H1 (cell line): Measurements from ENCODE around the gene OR13C5. TPM values are rescaled to one million over a fixed set of nuclear protein-coding genes. Genes with fewer than 3 reads are reported as not detected.

Experiments
- CTCF ChIA-PET: fragments of 300-600 bp; sonication (Branson Sonifier 250); formaldehyde crosslinking; loops from one replicate; lab custom pipeline; 2021; ENCODE audit not compliant: partially characterized antibody; lab: Charles Lee
- POLR2A ChIA-PET: fragments of 300-600 bp; sonication (Branson Sonifier 250); formaldehyde crosslinking; loops from one replicate; lab custom pipeline; 2021; ENCODE audit warnings: inconsistent platforms; ENCODE audit not compliant: partially characterized antibody; lab: Charles Lee
- DNase-seq, 2 experiments: peaks; one replicate each; pipeline versions ENCODE4 v3.0.0 to v3.0.0-alpha.2; 2010 to 2022; ENCODE audit warnings: low spot score in 2 of 2, low read depth in 1 of 2, mixed read lengths in 1 of 2
- FAIRE-seq: peaks from 2 replicates; lab custom pipeline; 2011; peaks lifted over from hg19 to GRCh38; lab: Jason Lieb, UNC
- H2AFZ ChIP-seq: 2 replicates; pipeline ENCODE4 v1.8.1; 2012; ENCODE audit warnings: low read length, inconsistent platforms
- H2AK5ac ChIP-seq: 2 replicates; pipeline ENCODE4 v1.6.1; 2013; ENCODE audit warnings: low read depth, low read length
- H2BK120ac ChIP-seq: replicated peaks from 2 replicates; pipeline ENCODE3; 2013; ENCODE audit warnings: low read depth, low read length, inconsistent platforms
- H2BK12ac ChIP-seq: 2 replicates; pipeline ENCODE4 v1.6.1; 2013; ENCODE audit warnings: low read depth, low read length
- H2BK15ac ChIP-seq: 2 replicates; pipeline ENCODE4 v1.6.1; 2013; ENCODE audit warnings: low read length
- H2BK20ac ChIP-seq: 2 replicates; pipeline ENCODE4 v1.6.1; 2013; ENCODE audit warnings: low read length
- H2BK5ac ChIP-seq: 2 replicates; pipeline ENCODE4 v1.6.1; 2013; ENCODE audit warnings: low read depth, low read length
- H3K14ac ChIP-seq: 2 replicates; pipeline ENCODE4 v1.6.1; 2013; ENCODE audit warnings: inconsistent platforms; ENCODE audit not compliant: insufficient read length
- H3K18ac ChIP-seq: 2 replicates; pipeline ENCODE4 v1.6.1; 2013; ENCODE audit warnings: low read length; ENCODE audit errors: extremely low read depth
- H3K23ac ChIP-seq: 2 replicates; pipeline ENCODE4 v1.6.1; 2013; ENCODE audit warnings: inconsistent platforms; ENCODE audit not compliant: insufficient read length
- H3K23me2 ChIP-seq: 2 replicates; pipeline ENCODE4 v1.6.1; 2013; ENCODE audit warnings: low read depth, low read length
- H3K27ac ChIP-seq: 2 replicates; pipeline ENCODE4 v1.6.1; 2011; ENCODE audit warnings: low read depth, low read length, inconsistent platforms
- H3K27me3 ChIP-seq, 4 experiments: replicated peaks in 1 of 4; 1 replicate in 1 of 4; 2 replicates in 3 of 4; pipeline versions ENCODE4 v1.6.1 to v1.8.1; 2011 to 2013; ENCODE audit warnings: low read length in 3 of 4, mild to moderate bottlenecking in 3 of 4, inconsistent platforms in 2 of 4, mixed read lengths in 2 of 4, moderate library complexity in 1 of 4; ENCODE audit not compliant: control insufficient read depth in 3 of 4, insufficient read depth in 3 of 4; ENCODE audit errors: extremely low read depth in 1 of 4
- H3K36me3 ChIP-seq, 4 experiments: 2 replicates each; pipeline versions ENCODE4 v1.6.1 to v1.8.1; 2011 to 2013; ENCODE audit warnings: mild to moderate bottlenecking in 4 of 4, low read length in 3 of 4, moderate library complexity in 2 of 4, control low read depth in 1 of 4, inconsistent platforms in 1 of 4; ENCODE audit not compliant: insufficient read depth in 4 of 4, control insufficient read depth in 2 of 4
- H3K4ac ChIP-seq: replicated peaks from 2 replicates; pipeline ENCODE3; 2013; ENCODE audit warnings: low read length, low read depth, mixed read lengths, inconsistent platforms; ENCODE audit not compliant: insufficient read length
- H3K4me1 ChIP-seq, 4 experiments: replicated peaks in 1 of 4; 1 replicate in 1 of 4; 2 replicates in 3 of 4; pipeline versions ENCODE4 v1.6.1 to v1.8.1; 2011 to 2013; ENCODE audit warnings: low read length in 3 of 4, inconsistent platforms in 2 of 4, mixed read lengths in 1 of 4; ENCODE audit not compliant: insufficient read depth in 4 of 4, control insufficient read depth in 3 of 4
- H3K4me2 ChIP-seq, 2 experiments: 2 replicates each; pipeline versions ENCODE4 v1.6.1 to v1.8.1; 2011 to 2013; ENCODE audit warnings: low read depth in 2 of 2, low read length in 2 of 2, control low read depth in 1 of 2, inconsistent platforms in 1 of 2, mild to moderate bottlenecking in 1 of 2; ENCODE audit not compliant: insufficient read depth in 1 of 2
- H3K4me3 ChIP-seq, 4 experiments: fragments of 200-600, 300-600 bp in 1 of 4; sonication (generic), shearing (Covaris generic), sonication (Bioruptor Twin) in 1 of 4; 2 replicates each; pipeline versions ENCODE4 v1.5.1 to v1.8.1; 2011 to 2016; ENCODE audit warnings: low read length in 4 of 4, low read depth in 3 of 4, control low read depth in 2 of 4, inconsistent platforms in 2 of 4, mild to moderate bottlenecking in 2 of 4, mixed read lengths in 1 of 4, moderate library complexity in 1 of 4; ENCODE audit not compliant: insufficient read depth in 2 of 4; ENCODE audit errors: extremely low read depth in 1 of 4
- H3K56ac ChIP-seq: replicated peaks from 2 replicates; pipeline ENCODE3; 2013; ENCODE audit warnings: low read depth, mild to moderate bottlenecking, mixed read lengths, low read length, inconsistent platforms; ENCODE audit not compliant: insufficient read length
- H3K79me1 ChIP-seq: 2 replicates; pipeline ENCODE4 v1.6.1; 2013; ENCODE audit warnings: low read depth, low read length, control low read depth
- H3K79me2 ChIP-seq, 2 experiments: 2 replicates each; pipeline versions ENCODE4 v1.6.1 to v1.8.1; 2012 to 2013; ENCODE audit warnings: low read length in 2 of 2, mild to moderate bottlenecking in 2 of 2, inconsistent platforms in 1 of 2; ENCODE audit not compliant: insufficient read depth in 2 of 2, control insufficient read depth in 1 of 2
- H3K9ac ChIP-seq, 4 experiments: replicated peaks in 1 of 4; 1 replicate in 1 of 4; 2 replicates in 3 of 4; pipeline versions ENCODE4 v1.6.1 to v1.8.1; 2011 to 2013; ENCODE audit warnings: low read depth in 3 of 4, low read length in 3 of 4, control low read depth in 2 of 4, mild to moderate bottlenecking in 2 of 4, moderate library complexity in 2 of 4, inconsistent platforms in 1 of 4; ENCODE audit errors: extremely low read depth in 1 of 4
- H3K9me3 ChIP-seq, 2 experiments: 2 replicates each; pipeline versions ENCODE4 v1.6.1 to v1.8.1; 2012 to 2013; ENCODE audit warnings: mild to moderate bottlenecking in 2 of 2, moderate library complexity in 2 of 2, control low read depth in 1 of 2, inconsistent platforms in 1 of 2, low read depth in 1 of 2, low read length in 1 of 2, mixed read lengths in 1 of 2; ENCODE audit not compliant: insufficient read depth in 2 of 2
- H4K20me1 ChIP-seq, 2 experiments: replicated peaks in 1 of 2; 2 replicates each; pipeline versions ENCODE3 to v1.8.1; 2011 to 2013; ENCODE audit warnings: inconsistent platforms in 2 of 2, low read length in 2 of 2, mild to moderate bottlenecking in 1 of 2; ENCODE audit not compliant: insufficient read depth in 2 of 2, control insufficient read depth in 1 of 2
- H4K5ac ChIP-seq: 2 replicates; pipeline ENCODE4 v1.6.1; 2013; ENCODE audit warnings: low read length, low read depth, mixed read lengths, inconsistent platforms; ENCODE audit not compliant: insufficient read length
- H4K8ac ChIP-seq: 2 replicates; pipeline ENCODE4 v1.8.0; 2013; ENCODE audit warnings: mild to moderate bottlenecking, moderate library complexity, low read length, inconsistent platforms; ENCODE audit not compliant: insufficient read depth; ENCODE audit errors: extremely low read depth
- H4K91ac ChIP-seq: replicated peaks from 2 replicates; pipeline ENCODE3; 2013; ENCODE audit warnings: low read length, mixed read lengths, inconsistent platforms; ENCODE audit not compliant: insufficient read length
- CEBPB ChIP-seq: IDR thresholded peaks from 2 replicates; pipeline ENCODE4 v1.6.1; 2012; ENCODE audit warnings: low read depth, low read length
- KDM4A ChIP-seq: IDR thresholded peaks from one replicate; pipeline ENCODE4 v1.7.1; 2012; ENCODE audit warnings: low read depth, mild to moderate bottlenecking, moderate library complexity, low read length, inconsistent platforms; ENCODE audit not compliant: severe bottlenecking
- NANOG ChIP-seq: IDR thresholded peaks from 2 replicates; pipeline ENCODE4 v1.6.1; 2011; ENCODE audit warnings: low read length, low read depth, mild to moderate bottlenecking, inconsistent platforms; ENCODE audit not compliant: insufficient read depth, poor library complexity, severe bottlenecking
- SIX5 ChIP-seq: IDR thresholded peaks from 2 replicates; pipeline ENCODE4 v1.6.1; 2011; ENCODE audit warnings: mild to moderate bottlenecking, low read depth, low read length
- SP2 ChIP-seq: IDR thresholded peaks from 2 replicates; pipeline ENCODE4 v1.6.1; 2012; ENCODE audit warnings: mild to moderate bottlenecking, low read length, inconsistent platforms
- TCF12 ChIP-seq: IDR thresholded peaks from 2 replicates; pipeline ENCODE4 v1.6.1; 2011; ENCODE audit warnings: low read depth, mild to moderate bottlenecking, low read length
- WGBS, 2 experiments: shearing (Covaris generic) in 1 of 2; methylation state at CpG; one replicate each; pipeline versions ENCODE4 v1.1.6 to v1.1.7; 2013 to 2015; ENCODE audit warnings: low lambda C conversion rate in 2 of 2, mixed read lengths in 2 of 2, inconsistent platforms in 1 of 2, low coverage in 1 of 2, missing lambda C conversion rate in 1 of 2; ENCODE audit not compliant: insufficient replicate concordance in 2 of 2, insufficient coverage in 1 of 2, insufficient read length in 1 of 2; ENCODE audit errors: extremely low coverage in 1 of 2, missing lambda C conversion rate in 1 of 2; 5-methylcytosine and 5-hydroxymethylcytosine counted together
- polyA plus RNA-seq, 7 experiments: library from polyadenylated mRNA; depleted of rRNA in 3 of 7; stranded (reverse) in 5 of 7; unstranded in 2 of 7; fragments of >200 nt in 5 of 7; fragments of 200-250 nt in 2 of 7; gene quantifications; 1 replicate in 5 of 7; 2 replicates in 1 of 7; 4 replicates in 1 of 7; pipeline versions ENCODE4 v1.2.1 to v1.2.3, GENCODE V29; 2011 to 2013; ENCODE audit warnings: missing spikeins in 2 of 7, mixed read lengths in 2 of 7
- total RNA-seq: library from RNA; stranded (reverse); fragmentation: NEBNext Ultra II Directional; extraction: Animal tissue kit (Norgen Biotek cat#: 25700); gene quantifications from 2 replicates; pipeline ENCODE4 v1.2.1, GENCODE V29; 2021

Gene OR13C5
- total and polyA plus RNA-seq, 2 of the 8 experiments (the other 6 are each of a cell fraction or from before 2014, with no cell fraction given): not detected

- Histone ChIP-seq H4K8ac (no peak overlapping the region), H2AFZ (no peak overlapping the region), H4K91ac (no peak overlapping the region), H3K23me2 (no peaks in the 10 kb centered on the region), H3K23ac (no peak overlapping the region), H2BK5ac (no peak overlapping the region), H3K9me3 (no peaks in the 10 kb centered on the region), H3K9ac (no peak overlapping the region), H4K5ac (no peak overlapping the region), H4K20me1 (no peaks in the 10 kb centered on the region), H3K4ac (no peak overlapping the region), H2BK12ac (no peak overlapping the region), H2AK5ac (no peak overlapping the region), H3K18ac (no peak overlapping the region), H2BK15ac (no peak overlapping the region), H3K4me3 (no peak overlapping the region), H3K4me1 (no peaks in the 10 kb centered on the region), H3K79me2 (no peaks in the 10 kb centered on the region), H2BK20ac (no peak overlapping the region), H3K14ac (no peak overlapping the region), H3K27ac (no peak overlapping the region), H3K36me3 (no peaks in the 10 kb centered on the region), H3K27me3 (no peaks in the 10 kb centered on the region), H3K4me2 (no peak overlapping the region), H3K79me1 (no peaks in the 10 kb centered on the region), H2BK120ac (no peak overlapping the region), H3K56ac (no peak overlapping the region)
- TF ChIP-seq SP2: no peak
- no peak for TF ChIP-seq NANOG
- TF ChIP-seq CEBPB: no peak
- no peak for TF ChIP-seq KDM4A
- TF ChIP-seq TCF12: no peak
- no peak for TF ChIP-seq SIX5
- FAIRE-seq (no peak), DNase-seq (no peak)
- ChIA-PET CTCF (no interaction called here), POLR2A (no interaction called here)
- WGBS, 2 experiments: 93% methylated on average over 2 of the region's 2 CpGs; no CpG with 5 or more reads in 1 of the 2 experiments
These were observed 23.8 kb downstream of the OR13C5 start for GRCh38 chr9:104575456-104575855.
